HT-29 (cell line): ENCODE data around the gene EPN1. TPM values are rescaled to one million over a fixed set of nuclear protein-coding genes. Genes with fewer than 3 reads are reported as not detected.

Experiments used
- DNase-seq: peaks from one replicate; pipeline ENCODE4 v3.0.0-alpha.2; 2015; ENCODE audit warnings: low spot score
- total RNA-seq: library from RNA; depleted of rRNA; stranded (reverse); fragments of >200 nt; shearing (Covaris generic); gene quantifications from 2 replicates; pipeline ENCODE4 v1.2.3, GENCODE V29; 2014

The EPN1 gene
- total RNA-seq, 1 experiment from 2014 or later, result 216 TPM

DNA sequence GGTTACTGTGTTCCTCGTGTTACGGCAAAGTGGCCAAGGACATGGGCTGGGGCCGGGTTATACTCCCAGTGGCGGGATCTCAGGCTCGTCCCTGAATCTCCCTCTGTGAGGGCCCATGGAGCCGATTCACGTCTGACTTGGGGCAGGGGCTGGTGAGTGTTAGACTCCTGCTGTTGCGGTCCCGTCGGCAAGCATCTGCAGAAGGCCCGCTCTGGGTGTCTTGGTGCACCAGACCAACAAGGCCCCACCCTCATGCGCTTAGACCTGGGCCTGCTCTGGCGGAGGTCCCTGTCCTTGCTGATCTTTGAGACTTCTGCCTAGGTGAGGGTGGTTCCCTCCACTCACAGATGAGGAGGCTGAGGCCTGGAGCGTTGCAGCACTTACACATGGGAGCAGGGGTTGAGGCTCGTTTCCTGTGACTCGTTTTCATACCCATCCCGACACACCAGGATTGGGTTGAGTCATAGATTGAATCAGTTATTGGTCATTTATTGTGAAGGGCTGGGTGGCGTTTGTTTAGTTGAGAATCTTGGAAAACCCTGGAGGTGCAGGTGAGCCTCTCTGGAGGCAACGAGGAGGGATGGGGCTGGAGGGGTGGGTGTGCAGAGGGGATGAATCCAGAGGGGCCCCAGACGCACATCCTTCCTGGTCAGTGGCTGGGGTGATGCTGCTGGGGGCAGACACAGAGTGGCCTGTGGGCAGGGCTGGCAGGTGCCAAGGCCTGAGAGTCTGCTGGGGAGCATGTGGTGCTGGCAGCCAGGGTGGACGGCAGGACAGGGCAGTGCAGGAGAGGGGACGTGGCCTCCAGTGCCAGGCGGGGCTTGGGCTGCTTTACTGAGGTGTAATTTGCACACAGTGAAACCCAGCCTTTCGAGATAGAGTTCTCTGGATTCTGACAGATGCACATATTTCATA is 4.6 kb downstream of the EPN1 start:
- DNase-seq, result no peak

DNA sequence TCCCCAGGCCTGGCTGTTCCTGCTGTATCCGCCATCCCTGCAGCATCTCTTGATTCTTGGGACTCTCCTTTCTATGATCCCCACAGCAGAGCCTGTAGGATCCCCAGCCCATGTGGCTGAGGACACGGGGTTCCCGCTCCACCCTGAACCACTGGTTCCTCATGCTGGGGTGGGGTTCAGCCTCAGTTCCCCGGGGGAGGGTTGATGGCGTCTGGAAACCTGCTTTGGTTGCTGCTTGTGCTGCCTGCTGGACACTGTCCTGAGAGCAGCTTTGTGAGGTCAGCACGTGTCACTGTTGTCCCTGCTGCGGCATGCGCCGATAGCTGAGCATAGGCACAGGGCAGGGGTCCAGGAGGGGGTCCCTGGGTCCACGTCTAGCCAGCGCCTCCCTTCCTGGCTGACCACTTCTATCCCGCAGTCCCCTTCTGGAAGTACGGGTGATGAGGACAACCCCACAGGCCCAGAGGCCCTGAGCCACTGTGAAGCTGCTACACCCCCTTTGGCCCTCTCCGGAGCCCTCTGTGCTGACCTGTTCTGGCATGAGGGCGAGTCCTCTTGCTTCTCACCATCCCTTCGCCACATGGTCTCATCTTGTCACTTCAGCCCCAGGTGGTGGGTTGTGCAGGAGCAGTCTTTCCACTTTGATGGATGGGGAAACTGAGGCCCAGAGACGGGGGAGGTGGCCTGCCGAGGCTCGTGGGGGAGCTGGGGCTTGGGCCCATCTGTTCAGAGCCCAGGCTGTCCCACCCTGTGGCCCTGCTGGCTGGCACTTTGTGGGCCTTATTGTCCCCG is 5.5 kb downstream of the EPN1 start:
- DNase-seq, result no peak

DNA sequence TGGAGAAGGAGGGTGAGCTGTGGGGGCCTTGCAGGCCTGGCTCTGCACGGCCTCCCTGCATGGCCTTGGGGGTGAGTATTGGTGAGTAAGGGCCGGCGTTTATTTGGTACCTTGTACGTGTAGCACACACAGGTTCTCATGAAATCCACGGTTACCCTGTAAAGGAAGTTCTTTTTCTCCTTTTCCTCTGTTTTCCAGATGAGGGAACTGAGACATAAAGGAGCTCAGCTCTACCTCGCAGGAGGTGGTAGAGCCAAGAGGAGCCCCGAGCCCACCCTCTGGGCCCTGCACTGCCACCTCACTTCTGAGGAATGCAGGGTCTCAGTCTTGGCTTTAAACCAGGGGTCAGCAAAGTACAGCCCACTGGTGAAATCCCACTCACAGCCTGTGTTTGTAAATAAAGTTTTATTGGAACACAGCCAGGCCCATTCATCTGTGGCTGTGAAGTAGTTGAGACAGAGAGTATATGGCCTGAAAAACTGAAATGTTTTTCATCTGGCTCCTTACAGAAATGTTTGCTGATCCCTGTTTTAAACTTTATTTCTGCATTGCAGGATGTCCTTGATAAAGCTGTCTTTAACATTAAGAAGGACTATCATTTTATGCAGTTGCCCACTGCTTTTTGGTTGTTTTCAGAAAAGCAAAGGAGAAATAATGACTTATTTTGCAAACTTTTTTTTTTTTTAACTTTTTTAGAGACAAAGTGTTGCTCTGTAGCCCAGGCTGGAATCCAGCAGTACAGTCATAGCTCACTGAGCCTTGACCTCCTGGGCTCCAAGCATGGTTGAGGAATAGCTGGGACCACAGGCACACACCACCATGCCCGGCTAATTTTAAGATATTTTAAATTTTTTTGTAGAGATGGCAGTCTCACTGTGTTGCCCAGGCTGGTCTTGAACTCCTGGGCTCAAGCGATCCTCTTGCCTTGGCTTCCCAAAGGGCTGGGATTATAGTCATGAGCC is 6.4 kb downstream of the EPN1 start:
- DNase-seq, result no peak

DNA sequence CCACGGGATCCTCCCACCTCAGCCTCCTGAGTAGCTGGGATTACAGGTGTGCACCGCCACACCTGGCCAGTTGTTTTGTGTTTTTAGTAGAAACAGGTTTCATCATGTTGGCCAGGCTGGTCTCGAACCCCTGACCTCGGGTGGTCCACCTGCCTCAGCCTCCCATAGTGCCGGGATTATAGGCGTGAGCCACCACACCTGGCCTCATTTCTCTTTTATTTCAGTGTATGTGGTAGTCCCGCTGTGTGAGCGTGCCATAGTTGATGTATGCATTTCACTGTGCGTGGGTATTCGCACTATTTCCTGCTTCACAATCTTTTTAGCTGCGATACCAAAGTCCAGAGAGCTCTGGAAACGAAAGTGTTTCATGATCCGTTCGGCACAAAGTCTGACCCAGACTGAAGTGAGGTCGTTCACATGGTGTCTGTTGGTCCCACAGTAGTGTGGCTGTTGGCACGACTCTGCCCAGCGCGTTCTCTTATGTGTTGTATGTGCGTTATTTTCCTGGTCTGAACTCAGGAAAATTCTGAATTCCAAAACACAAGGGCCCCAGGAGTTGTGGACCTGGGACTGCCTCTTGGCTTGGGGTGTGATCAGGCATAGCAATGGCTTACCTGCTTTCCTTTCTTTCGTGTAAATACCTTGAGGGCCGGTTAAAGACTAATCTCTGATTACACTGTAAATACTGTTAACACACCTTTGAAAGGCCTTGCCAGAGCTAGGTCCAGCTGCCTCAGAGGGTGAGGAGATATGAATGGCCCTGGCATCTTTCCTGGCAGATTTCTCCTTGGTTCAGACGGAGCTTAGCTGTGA is 8.6 kb downstream of the EPN1 start:
- DNase-seq, result peak; percentile 70

- DNase-seq, result no peak
Measured at GRCh38 chr19:55684946-55685681, 10.1 kb downstream of the EPN1 start.

DNA sequence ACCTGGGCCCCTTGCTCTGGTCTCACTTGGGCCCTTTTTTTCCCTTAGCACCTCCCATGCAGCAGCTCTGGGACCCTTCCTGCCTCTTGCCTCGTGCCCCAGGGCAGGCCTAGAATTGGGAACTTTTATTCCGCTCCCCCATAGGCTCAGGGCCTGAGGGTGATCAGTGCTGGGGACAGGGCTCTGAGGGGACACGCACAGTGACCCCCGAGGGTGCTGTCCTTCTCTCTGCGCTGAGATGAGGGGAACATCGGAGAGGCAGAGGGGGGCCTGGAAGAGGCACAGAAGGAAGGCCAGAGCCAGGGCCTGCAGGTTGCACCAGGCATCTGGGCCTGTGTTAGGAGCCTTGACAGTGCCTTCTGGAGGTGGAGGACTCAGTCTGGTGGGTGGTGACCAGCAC is 10.8 kb downstream of the EPN1 start:
- no peak for DNase-seq

DNA sequence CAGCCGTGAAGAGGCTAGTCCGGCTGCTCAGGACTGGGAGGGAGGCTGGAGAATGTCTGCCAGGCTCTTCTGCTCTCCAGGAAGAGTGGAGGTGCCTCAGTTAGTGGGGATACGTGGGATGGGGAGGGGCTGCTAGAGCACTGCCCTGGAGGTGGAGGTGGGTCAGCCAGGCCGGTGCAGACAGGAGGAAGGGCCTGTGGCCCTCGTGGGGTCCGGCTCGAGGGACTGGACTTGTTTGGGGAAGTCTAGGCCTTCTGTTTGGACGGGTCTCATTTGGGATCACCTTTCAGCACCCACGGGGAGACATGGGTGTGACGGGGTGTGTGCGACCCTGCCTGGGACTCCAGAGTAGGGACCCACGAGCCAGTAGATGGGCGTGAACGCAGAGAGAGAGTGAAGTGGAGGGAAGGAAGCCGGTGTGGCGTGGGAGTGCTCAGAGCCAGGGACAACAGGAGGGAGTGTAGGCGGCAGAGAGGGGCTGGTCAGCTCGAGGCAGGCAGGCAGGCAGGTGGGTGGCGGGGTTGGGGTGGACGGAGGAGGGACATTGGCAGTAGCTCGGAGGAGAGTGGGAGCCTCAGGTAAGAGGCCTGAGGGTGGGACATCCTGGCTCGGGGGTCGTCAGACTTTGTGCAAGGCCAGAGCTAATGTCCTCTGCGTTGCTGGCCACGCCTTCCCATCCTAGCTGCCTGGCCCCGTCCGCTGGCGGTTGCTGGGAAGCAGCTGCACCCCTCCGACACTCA is 11.5 kb downstream of the EPN1 start:
- no peak for DNase-seq

- peak; percentile 35 for DNase-seq
Measured at GRCh38 chr19:55687281-55688201, 12.5 kb downstream of the EPN1 start.

DNA sequence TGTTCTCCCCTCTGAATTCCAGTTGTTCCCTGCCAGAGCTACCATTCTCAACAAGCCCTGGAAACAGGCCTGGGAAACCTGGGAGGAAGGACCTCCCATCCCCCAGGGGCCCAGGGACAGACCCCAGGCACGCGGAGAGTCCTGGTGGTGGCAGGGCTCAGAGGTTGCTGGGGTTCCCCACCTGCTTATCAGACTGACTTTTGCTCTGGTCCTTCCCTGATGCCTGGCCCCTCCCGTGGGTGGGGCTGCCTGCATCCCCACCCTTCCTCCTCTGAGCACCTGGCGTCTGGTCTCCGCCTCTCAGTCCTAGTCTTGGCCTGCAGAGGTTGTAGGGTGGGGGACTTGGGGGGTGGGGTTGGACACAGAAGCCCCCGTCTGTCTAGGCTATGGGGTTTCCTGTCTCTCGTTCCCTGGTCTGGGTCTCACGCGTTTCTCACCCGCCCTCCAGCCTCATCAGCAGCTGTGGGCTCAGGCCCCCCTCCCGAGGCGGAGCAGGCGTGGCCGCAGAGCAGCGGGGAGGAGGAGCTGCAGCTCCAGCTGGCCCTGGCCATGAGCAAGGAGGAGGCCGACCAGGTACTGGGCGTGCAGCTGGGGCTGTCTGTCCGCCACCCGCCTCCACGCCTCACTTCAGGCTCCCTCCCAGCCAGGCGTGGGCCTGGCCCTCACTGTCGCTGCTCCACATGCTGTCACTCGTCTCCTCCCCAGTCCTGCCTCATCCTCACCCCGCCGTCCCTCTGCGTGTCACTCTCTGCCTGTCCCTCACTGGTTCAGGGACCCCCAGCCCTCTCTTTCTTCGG is 13.6 kb downstream of the EPN1 start:
- DNase-seq, result peak; percentile 88

DNA sequence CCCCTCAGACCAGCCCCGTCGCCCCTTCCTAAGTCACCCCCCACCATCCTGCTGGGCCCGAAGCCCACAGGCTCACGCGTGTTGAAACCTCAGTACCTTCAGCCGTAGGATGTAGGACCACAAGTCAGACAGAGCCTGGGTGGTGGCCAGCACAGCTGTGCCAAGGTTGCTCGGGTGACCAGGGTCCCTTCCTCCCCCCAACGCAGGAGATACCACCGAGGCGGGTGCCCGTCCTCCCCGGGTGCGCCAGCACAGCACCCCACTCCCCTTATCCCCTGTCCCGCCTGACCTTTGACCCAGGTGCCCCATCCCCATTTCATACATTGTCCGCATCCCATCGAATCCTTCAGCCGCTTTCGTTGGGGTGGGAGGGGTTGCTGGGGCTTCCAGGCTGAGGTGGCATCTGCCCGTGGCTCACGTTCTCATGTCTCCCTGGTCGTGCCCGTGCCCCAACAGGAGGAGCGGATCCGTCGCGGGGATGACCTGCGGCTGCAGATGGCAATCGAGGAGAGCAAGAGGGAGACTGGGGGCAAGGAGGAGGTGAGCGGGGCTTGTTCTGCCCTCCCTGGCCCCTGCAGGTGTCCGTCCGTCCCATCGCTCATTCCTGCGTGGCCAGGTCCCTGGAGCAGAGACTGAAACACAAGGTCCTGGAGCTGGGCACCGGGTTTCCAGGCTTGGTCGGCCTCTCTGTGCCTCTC is 14.5 kb downstream of the EPN1 start:
- DNase-seq, result no peak

GRCh38 chr19:55690109-55690768 is 15.2 kb downstream of the EPN1 start:
- DNase-seq, result no peak

GRCh38 chr19:55690769-55691545 is 15.9 kb downstream of the EPN1 start:
- DNase-seq, result no peak

DNA sequence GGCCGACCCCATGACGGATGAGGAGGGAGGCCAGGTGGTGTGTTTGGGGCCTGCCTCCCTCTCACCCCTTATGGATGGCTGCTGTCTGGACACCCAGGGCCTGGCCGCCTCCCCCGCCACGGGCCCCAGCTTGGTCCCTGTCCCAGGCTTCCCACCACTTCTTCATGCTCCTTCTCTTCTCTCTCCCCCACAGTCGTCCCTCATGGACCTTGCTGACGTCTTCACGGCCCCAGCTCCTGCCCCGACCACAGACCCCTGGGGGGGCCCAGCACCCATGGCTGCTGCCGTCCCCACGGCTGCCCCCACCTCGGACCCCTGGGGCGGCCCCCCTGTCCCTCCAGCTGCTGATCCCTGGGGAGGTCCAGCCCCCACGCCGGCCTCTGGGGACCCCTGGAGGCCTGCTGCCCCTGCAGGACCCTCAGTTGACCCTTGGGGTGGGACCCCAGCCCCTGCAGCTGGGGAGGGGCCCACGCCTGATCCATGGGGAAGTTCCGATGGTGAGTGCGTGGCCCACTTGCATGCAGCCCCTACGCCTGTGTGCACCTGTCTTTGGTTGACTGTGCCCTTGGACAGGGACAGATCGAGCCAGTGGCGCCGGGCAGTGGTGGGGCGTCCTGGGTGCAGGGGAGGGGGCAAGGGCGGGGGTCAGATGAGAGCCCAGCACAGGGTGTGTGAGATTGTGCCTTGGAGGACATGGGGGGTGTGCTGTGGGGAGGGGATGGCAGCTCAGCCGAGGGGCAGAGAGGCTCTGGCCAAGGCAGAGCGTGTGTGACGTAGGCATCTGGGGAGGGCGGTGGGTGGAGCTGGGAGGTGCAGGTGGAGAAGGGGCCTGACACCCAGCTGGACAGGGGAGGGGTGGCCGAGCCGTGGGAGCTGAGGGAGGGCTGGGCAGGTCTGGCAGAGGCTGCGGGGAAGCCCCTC is 16.8 kb downstream of the EPN1 start:
- no peak for DNase-seq

GRCh38 chr19:55692681-55693081 is 17.7 kb downstream of the EPN1 start:
- DNase-seq, result no peak
